Measurements from ENCODE around the gene CCDC33.

CCDC33 gene

DNA sequence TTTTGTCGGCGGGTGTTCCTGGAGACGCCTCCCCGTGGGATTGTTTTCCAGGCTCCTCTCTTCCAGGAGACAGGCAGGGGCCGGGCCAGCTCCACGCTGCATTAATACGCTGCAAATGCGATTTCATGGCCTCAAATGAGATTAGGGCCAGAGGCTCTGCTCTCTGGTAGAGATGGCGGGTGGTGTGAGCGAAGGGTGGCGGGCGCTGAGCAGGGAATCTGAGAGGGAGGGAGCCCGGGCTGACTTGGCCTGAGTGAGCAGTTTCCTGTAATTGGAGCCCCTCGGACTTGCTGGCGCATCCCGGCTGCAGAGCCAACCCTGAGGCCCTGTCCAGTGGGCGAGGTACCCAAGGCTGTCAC is 7.4 kb upstream of the CCDC33 start:
- Histone ChIP-seq H3K36me3 (ENCODE audit: control insufficient read depth, low read length) (no peaks in the 10 kb centered on the region), H3K4me1 (ENCODE audit: control insufficient read depth, low read length) (no peaks in the 10 kb centered on the region), H3K9me2 (replicated peaks; ENCODE audit: control insufficient read depth, low read length) (no peaks in the 10 kb centered on the region), H3K79me2 (ENCODE audit: control insufficient read depth, low read length) (no peaks in the 10 kb centered on the region), H3K4me2 (ENCODE audit: low read length) (no peak overlapping the region), H3K27ac (ENCODE audit: low read depth, low read length) (no peak overlapping the region), H3K9me3 (ENCODE audit: control insufficient read depth, insufficient read depth, low read length) (no peaks in the 10 kb centered on the region), H3F3A (ENCODE audit: control insufficient read depth, insufficient read depth) (no peaks in the 10 kb centered on the region), H3K27me3 (ENCODE audit: control insufficient read depth, low read length) (0 out of 2 replicates have a peak, but pooled peaks cover 2% of the 10 kb centered on the region), H4K20me1 (ENCODE audit: control insufficient read depth, insufficient read depth, low read depth, low read length) (no peaks in the 10 kb centered on the region), H3K4me3 (ENCODE audit: low read length) (no peak overlapping the region)
- TF ChIP-seq EZH2phosphoT487 (IDR thresholded peaks at IDR 0.05; ENCODE audit: borderline replicate concordance, low read length), result no peak
- TF ChIP-seq, protein P1, sequence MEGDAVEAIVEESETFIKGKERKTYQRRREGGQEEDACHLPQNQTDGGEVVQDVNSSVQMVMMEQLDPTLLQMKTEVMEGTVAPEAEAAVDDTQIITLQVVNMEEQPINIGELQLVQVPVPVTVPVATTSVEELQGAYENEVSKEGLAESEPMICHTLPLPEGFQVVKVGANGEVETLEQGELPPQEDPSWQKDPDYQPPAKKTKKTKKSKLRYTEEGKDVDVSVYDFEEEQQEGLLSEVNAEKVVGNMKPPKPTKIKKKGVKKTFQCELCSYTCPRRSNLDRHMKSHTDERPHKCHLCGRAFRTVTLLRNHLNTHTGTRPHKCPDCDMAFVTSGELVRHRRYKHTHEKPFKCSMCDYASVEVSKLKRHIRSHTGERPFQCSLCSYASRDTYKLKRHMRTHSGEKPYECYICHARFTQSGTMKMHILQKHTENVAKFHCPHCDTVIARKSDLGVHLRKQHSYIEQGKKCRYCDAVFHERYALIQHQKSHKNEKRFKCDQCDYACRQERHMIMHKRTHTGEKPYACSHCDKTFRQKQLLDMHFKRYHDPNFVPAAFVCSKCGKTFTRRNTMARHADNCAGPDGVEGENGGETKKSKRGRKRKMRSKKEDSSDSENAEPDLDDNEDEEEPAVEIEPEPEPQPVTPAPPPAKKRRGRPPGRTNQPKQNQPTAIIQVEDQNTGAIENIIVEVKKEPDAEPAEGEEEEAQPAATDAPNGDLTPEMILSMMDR (IDR thresholded peaks at IDR 0.05; ENCODE audit: low read depth, low read length, poor library complexity, severe bottlenecking), result no peak

DNA sequence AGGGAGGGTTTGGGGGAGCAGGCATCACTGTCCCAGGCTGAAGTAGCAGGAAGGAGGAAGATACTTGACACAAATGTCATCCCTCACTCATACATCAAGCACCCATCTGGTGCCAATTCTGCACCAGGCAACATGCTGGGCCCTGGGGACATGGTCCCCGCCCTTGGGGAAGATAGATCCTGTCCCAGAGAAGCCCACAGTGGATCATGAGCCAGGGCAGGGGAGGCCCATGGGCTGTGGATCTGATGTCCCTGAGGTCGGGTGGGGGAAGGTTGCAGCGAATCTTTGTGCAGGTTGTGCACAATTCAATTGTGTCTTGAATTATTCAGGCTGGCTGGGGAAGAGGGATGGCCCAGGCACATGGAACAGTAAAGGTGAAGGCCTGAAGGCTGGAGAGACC is 6.4 kb upstream of the CCDC33 start:
- no peak for TF ChIP-seq EZH2phosphoT487 (IDR thresholded peaks at IDR 0.05; ENCODE audit: borderline replicate concordance, low read length)
- TF ChIP-seq, protein P1 (IDR thresholded peaks at IDR 0.05; ENCODE audit: low read depth, low read length, poor library complexity, severe bottlenecking), result no peak
- Histone ChIP-seq H3F3A (ENCODE audit: control insufficient read depth, insufficient read depth) (no peaks in the 10 kb centered on the region), H3K9me2 (replicated peaks; ENCODE audit: control insufficient read depth, low read length) (no peaks in the 10 kb centered on the region), H4K20me1 (ENCODE audit: control insufficient read depth, insufficient read depth, low read depth, low read length) (no peaks in the 10 kb centered on the region), H3K4me2 (ENCODE audit: low read length) (no peak overlapping the region), H3K4me3 (ENCODE audit: low read length) (no peak overlapping the region), H3K79me2 (ENCODE audit: control insufficient read depth, low read length) (no peaks in the 10 kb centered on the region), H3K4me1 (ENCODE audit: control insufficient read depth, low read length) (no peaks in the 10 kb centered on the region), H3K27me3 (ENCODE audit: control insufficient read depth, low read length) (0 out of 2 replicates have a peak, but pooled peaks cover 2% of the 10 kb centered on the region), H3K9me3 (ENCODE audit: control insufficient read depth, insufficient read depth, low read length) (no peaks in the 10 kb centered on the region), H3K27ac (ENCODE audit: low read depth, low read length) (no peak overlapping the region), H3K36me3 (ENCODE audit: control insufficient read depth, low read length) (no peaks in the 10 kb centered on the region)

GRCh38 chr15:74231475-74231874 is 4.7 kb upstream of the CCDC33 start:
- Histone ChIP-seq H3F3A (ENCODE audit: control insufficient read depth, insufficient read depth) (no peaks in the 10 kb centered on the region), H3K27ac (ENCODE audit: low read depth, low read length) (no peak overlapping the region), H3K4me3 (ENCODE audit: low read length) (no peak overlapping the region), H3K4me1 (ENCODE audit: control insufficient read depth, low read length) (no peaks in the 10 kb centered on the region), H3K36me3 (ENCODE audit: control insufficient read depth, low read length) (no peaks in the 10 kb centered on the region), H3K9me3 (ENCODE audit: control insufficient read depth, insufficient read depth, low read length) (no peaks in the 10 kb centered on the region), H3K27me3 (ENCODE audit: control insufficient read depth, low read length) (0 out of 2 replicates have a peak, but pooled peaks cover 2% of the 10 kb centered on the region), H3K4me2 (ENCODE audit: low read length) (no peak overlapping the region), H3K79me2 (ENCODE audit: control insufficient read depth, low read length) (no peaks in the 10 kb centered on the region), H4K20me1 (ENCODE audit: control insufficient read depth, insufficient read depth, low read depth, low read length) (no peaks in the 10 kb centered on the region), H3K9me2 (replicated peaks; ENCODE audit: control insufficient read depth, low read length) (no peaks in the 10 kb centered on the region)
- TF ChIP-seq EZH2phosphoT487 (IDR thresholded peaks at IDR 0.05; ENCODE audit: borderline replicate concordance, low read length), result no peak
- TF ChIP-seq, protein P1 (IDR thresholded peaks at IDR 0.05; ENCODE audit: low read depth, low read length, poor library complexity, severe bottlenecking), result no peak

Measured in DOHH2 (cell line).